Stimulated activated naive B cell treated with anti-CD40 and anti-IgM and Interleukin-4, amounts not matched to agents 10 μg/mL and 1 μg/mL and 100 μg/mL, for 72 hours (primary cell): ENCODE measurements around the gene TTC34.

Experiments
- ATAC-seq, 2 donors: fragments of 150-1000 bp; cut with Tn5 transposase; replicated peaks; 2 replicates each; pipeline ENCODE4 v1.10.0; 2021; ENCODE audit warnings: moderate library complexity in 1 of 2
- DNase-seq: peaks from one replicate; pipeline ENCODE4 v3.0.0; 2021
- H3K27ac Mint-ChIP-seq: one replicate; pipeline ENCODE4 v1.8.0; 2022; ENCODE audit warnings: mild to moderate bottlenecking, mixed read lengths
- H3K27me3 Mint-ChIP-seq, 2 donors: one replicate each; pipeline ENCODE4 v1.8.0; 2022; ENCODE audit warnings: mixed read lengths in 2 of 2
- H3K36me3 Mint-ChIP-seq, 2 donors: one replicate each; pipeline ENCODE4 v1.8.0; 2022; ENCODE audit warnings: mixed read lengths in 2 of 2, mild to moderate bottlenecking in 1 of 2
- H3K4me1 Mint-ChIP-seq, 2 donors: one replicate each; pipeline ENCODE4 v1.8.0; 2022; ENCODE audit warnings: mixed read lengths in 2 of 2, mild to moderate bottlenecking in 1 of 2
- H3K4me3 Mint-ChIP-seq, 2 donors: one replicate each; pipeline ENCODE4 v1.8.0; 2022; ENCODE audit warnings: mild to moderate bottlenecking in 2 of 2, mixed read lengths in 2 of 2, moderate library complexity in 1 of 2
- H3K9me3 Mint-ChIP-seq, 2 donors: one replicate each; pipeline ENCODE4 v1.8.0; 2022; ENCODE audit warnings: mixed read lengths in 2 of 2, mild to moderate bottlenecking in 1 of 2

Gene TTC34

DNA sequence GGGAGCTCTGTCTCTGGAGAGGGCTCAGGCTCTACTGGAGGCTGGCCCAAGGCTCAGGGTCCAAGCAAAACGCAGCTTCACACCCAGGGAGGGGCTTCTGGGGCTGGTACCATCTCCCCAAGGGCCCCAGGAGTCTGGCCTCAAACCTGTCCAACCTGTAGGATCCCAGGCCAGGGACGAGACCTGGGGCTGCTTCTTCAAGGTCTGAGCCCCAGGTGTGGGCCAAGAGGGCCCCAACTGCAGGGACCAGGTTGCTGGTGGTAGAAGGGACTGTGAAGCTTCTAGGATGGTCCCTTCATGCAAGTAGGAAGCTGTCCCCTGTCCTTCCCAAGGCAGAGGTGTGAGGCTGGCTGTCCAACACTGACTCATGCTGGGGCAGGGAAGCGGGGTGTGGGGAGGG, 160.9 kb downstream of the TTC34 start:
- Mint-ChIP-seq H3K9me3 (peaks cover 9% of the 10 kb centered on the region in 2 donors), H3K4me3 (no peak overlapping the region), H3K27ac (no peak overlapping the region), H3K4me1 (peaks cover 13 to 38% of the 10 kb centered on the region in 2 donors), H3K27me3 (no peaks in the 10 kb centered on the region), H3K36me3 (peaks cover 0 to 7% of the 10 kb centered on the region in 2 donors)
- no peak for ATAC-seq
- DNase-seq: no peak

DNA sequence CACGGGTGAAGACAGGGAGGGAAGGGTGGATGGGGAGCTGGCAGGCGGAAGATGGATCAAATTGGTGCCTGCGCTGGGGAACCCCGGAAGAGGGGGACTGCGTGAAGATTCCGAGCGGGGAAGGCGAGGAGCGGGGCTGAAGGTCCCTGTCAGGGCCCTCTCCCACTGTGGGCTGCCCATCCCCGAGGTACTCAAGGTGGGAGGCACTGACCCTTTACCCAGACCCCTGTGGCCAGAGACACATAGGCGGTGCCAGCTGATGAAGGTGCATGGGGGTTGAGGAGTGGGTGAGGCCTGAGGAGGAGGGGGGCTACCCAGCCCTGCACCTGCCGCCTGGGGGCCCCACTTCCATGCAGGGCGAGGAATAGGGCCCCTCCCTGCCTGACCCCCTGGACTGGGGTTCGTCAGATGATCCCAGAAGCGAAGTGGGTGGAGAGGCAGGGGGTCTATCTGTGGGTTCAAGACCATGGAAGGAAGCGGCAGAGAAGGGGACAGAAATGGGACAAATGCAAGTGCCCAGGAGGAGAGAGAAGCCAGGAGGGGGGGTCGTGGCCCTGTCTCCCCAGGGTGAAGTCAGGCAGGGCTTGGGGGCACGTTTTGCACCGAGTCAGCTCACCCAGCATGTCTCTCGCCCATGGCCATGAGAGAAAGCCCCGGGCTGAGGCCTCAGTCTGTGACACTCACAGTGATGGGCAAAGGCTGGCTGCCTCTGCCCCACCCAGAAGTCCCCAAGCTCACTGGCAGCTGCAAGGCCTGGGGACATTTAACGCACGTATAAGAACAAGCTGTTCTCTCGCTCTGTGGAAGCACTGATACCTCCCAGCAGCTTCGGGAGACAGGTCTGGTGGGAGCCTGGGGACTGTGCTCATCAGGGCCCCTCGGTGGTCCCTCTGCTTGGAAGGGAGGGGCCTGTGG, 161.6 kb downstream of the TTC34 start:
- Mint-ChIP-seq H3K9me3 (peaks cover 9% of the 10 kb centered on the region in 2 donors), H3K27ac (peak overlapping the region; percentile 51), H3K36me3 (peaks cover 0 to 7% of the 10 kb centered on the region in 2 donors), H3K4me3 (no peak overlapping the region), H3K4me1 (peaks cover 13 to 38% of the 10 kb centered on the region in 2 donors), H3K27me3 (no peaks in the 10 kb centered on the region)
- no peak for ATAC-seq
- DNase-seq: no peak

DNA sequence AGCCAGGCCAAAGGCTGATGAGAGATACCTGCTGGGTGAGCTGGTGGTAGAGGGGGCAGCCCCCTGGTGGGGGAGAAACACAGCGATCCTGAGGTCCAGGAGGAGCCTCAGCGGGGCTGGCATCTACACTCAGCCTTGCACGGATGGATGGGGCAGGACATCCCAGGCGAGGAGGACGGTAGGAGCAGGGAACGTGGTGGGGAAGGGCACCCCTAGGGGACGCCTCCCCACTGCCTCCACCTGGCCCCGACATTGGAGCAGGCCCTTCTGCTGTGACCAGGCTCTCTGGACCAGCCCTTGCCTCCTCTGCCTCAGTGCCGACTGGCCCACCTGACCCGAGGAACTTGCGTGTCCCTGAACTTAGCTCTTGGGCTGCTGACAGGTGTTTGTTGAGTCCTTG, 162.3 kb downstream of the TTC34 start:
- no peak overlapping the region for H3K27ac Mint-ChIP-seq
- ATAC-seq (no peak), DNase-seq (no peak)
- peaks cover 9% of the 10 kb centered on the region in 2 donors for H3K9me3 Mint-ChIP-seq
- H3K36me3 Mint-ChIP-seq: peaks cover 0 to 7% of the 10 kb centered on the region in 2 donors
- no peaks in the 10 kb centered on the region for H3K27me3 Mint-ChIP-seq
- peaks cover 13 to 38% of the 10 kb centered on the region in 2 donors for H3K4me1 Mint-ChIP-seq
- H3K4me3 Mint-ChIP-seq: no peak overlapping the region

DNA sequence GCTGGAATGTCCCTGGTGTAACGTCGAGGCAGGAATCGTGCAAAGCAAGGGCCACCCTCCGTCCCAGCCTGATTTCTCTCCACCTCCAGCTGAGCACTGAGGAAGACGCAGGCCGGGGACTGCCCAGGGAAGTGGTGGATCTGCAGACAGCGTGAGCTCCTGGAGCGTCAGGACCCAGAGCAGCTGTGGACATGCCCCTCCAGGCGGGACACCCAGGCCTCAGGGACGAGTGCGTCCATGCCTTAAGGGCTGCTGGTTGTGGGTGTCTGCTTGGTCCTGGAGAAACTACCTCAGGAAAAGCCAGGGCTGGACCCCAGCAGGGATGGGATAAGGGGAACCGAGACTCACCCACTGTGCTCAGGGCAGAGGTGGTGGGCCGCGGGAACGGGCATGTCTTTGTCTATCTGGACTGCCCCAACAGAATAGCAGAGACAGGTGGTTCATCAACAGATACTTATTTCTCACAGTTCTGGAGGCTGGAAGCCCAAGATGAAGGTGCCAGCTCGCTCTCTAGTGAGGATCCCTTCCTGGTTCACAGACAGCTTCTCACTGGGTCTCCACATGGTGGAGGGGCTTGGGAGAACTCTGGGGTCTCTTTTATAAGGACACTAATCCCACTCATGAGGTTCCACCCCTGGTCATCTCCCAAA, 162.9 kb downstream of the TTC34 start:
- peaks cover 9% of the 10 kb centered on the region in 2 donors for H3K9me3 Mint-ChIP-seq
- peaks cover 0 to 7% of the 10 kb centered on the region in 2 donors for H3K36me3 Mint-ChIP-seq
- ATAC-seq (no peak), DNase-seq (no peak)
- no peak overlapping the region for H3K4me3 Mint-ChIP-seq
- H3K4me1 Mint-ChIP-seq: peaks cover 11 to 34% of the 10 kb centered on the region in 2 donors
- peaks cover 0 to 1% of the 10 kb centered on the region in 2 donors for H3K27me3 Mint-ChIP-seq
- H3K27ac Mint-ChIP-seq: no peak overlapping the region

- no peak for DNase-seq
- ATAC-seq: no peak
- Mint-ChIP-seq H3K9me3 (peaks cover 9% of the 10 kb centered on the region in 2 donors), H3K27ac (peak overlapping the region; percentile 42), H3K4me3 (no peak overlapping the region), H3K36me3 (peaks cover 0 to 7% of the 10 kb centered on the region in 2 donors), H3K27me3 (peaks cover 2 to 9% of the 10 kb centered on the region in 2 donors), H3K4me1 (peaks cover 7 to 29% of the 10 kb centered on the region in 2 donors)
Observed at GRCh38 chr1:2637442-2638145, 163.9 kb downstream of the TTC34 start.

GRCh38 chr1:2636733-2637132, 164.8 kb downstream of the TTC34 start:
- peaks cover 9% of the 10 kb centered on the region in 2 donors for H3K9me3 Mint-ChIP-seq
- ATAC-seq (no peak), DNase-seq (no peak)
- H3K27me3 Mint-ChIP-seq: peaks cover 10 to 18% of the 10 kb centered on the region in 2 donors
- H3K4me1 Mint-ChIP-seq: peaks cover 2 to 21% of the 10 kb centered on the region in 2 donors
- H3K36me3 Mint-ChIP-seq: peaks cover 0 to 7% of the 10 kb centered on the region in 2 donors
- no peak overlapping the region for H3K27ac Mint-ChIP-seq
- no peak overlapping the region for H3K4me3 Mint-ChIP-seq

DNA sequence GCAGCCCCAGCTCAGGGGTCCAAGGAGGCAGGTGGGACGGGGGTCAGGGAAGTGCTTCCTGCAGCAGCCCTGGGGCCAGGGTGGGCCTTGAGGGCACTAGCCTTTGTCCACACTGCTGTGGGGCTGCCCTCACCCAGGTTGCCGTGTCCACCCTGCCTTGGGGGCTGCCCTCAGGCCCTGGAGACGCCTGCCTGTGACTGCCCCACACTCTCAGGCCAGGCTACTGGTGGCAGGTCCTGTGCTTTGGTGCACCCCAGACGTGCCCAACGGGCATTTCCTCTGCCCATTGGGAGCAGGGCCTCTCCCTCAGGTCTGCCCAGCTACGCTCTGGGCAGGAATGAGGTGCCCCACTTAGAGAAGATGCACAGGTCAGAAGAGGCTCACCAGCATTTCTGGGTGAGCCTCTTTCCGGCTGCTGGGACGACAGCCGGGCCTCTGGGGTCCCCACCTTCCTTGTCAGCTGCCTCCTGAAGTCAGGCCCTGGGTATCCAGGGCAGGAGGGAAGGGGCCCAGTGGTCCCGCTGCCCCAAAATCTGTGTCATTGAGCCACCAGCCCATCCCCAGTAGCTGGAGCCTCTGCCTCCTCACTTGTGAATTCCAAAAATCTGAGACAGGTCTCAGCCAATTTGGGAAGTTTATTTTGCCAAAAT, 166.0 kb downstream of the TTC34 start:
- Mint-ChIP-seq H3K4me1 (peaks cover 4 to 19% of the 10 kb centered on the region in 2 donors), H3K36me3 (peaks cover 0 to 7% of the 10 kb centered on the region in 2 donors), H3K4me3 (no peak overlapping the region), H3K27me3 (peaks cover 17 to 23% of the 10 kb centered on the region in 2 donors), H3K9me3 (peaks cover 9 to 12% of the 10 kb centered on the region in 2 donors), H3K27ac (peak overlapping the region; percentile 37)
- no peak for DNase-seq
- no peak for ATAC-seq

DNA sequence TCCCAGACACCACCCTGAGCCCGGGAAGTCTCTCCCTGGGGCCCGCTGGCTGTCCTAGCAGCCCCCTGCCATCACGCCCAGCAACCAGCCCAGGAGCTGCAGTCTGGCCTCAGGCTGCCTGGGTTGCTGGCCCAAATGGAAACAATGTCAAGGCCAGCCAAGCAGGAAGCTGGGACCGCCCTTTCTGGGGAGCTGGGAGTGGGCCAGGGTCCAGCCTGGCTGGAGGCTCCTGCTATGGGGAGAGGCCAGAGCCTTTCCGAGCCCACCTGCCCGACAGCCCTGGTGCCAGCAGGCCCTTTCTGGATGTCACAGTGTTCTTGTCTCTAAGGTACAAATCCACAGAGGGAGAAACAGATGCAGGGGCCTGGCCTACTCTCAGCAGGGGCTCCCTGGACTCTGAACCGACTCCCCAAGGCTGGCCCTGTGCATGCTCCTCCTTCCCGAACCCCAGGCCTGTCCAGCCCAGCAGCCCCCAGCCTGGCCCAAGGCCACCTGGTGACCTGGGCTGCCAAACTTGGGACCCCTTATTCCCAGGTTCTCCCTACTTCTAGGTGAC, 167.5 kb downstream of the TTC34 start:
- DNase-seq (no peak), ATAC-seq (no peak)
- peaks cover 0 to 7% of the 10 kb centered on the region in 2 donors for H3K36me3 Mint-ChIP-seq
- H3K9me3 Mint-ChIP-seq: peaks cover 9 to 12% of the 10 kb centered on the region in 2 donors
- peaks cover 4 to 9% of the 10 kb centered on the region in 2 donors for H3K4me1 Mint-ChIP-seq
- H3K27ac Mint-ChIP-seq: no peak overlapping the region
- peaks cover 28 to 33% of the 10 kb centered on the region in 2 donors for H3K27me3 Mint-ChIP-seq
- H3K4me3 Mint-ChIP-seq: no peak overlapping the region

DNA sequence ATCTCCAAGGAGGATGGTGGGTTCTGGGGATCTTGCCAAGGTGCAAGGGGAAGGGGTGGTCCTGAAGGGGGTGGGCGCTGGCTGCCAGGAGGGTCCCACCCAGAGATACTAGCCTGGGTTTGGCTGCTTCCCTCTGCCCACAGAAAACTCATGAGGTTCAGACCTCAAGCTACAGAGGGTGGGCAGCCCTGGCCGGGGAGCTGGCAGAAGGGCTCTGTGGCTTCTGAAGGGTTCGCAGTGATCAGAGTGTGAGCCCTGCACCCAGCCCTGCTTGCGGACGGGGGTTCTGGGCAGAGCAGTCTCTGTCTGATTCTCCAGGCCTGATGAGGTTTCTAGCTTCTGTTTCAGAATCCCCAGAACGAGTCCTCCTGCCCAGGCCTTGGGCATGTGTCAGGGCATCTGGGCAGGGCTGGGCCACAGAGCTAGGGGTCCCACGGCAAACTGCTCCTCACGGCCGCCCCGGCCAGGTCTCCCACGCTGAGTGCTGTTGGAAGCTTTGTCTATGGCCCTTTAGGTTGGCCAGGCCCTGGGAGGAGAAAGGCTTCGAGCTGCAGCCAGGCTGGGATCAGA, 168.0 kb downstream of the TTC34 start:
- ATAC-seq (no peak), DNase-seq (no peak)
- peaks cover 4% of the 10 kb centered on the region in 2 donors for H3K4me1 Mint-ChIP-seq
- peaks cover 28 to 35% of the 10 kb centered on the region in 2 donors for H3K27me3 Mint-ChIP-seq
- H3K27ac Mint-ChIP-seq: no peak overlapping the region
- peaks cover 0 to 7% of the 10 kb centered on the region in 2 donors for H3K36me3 Mint-ChIP-seq
- no peak overlapping the region for H3K4me3 Mint-ChIP-seq
- peaks cover 9 to 12% of the 10 kb centered on the region in 2 donors for H3K9me3 Mint-ChIP-seq

DNA sequence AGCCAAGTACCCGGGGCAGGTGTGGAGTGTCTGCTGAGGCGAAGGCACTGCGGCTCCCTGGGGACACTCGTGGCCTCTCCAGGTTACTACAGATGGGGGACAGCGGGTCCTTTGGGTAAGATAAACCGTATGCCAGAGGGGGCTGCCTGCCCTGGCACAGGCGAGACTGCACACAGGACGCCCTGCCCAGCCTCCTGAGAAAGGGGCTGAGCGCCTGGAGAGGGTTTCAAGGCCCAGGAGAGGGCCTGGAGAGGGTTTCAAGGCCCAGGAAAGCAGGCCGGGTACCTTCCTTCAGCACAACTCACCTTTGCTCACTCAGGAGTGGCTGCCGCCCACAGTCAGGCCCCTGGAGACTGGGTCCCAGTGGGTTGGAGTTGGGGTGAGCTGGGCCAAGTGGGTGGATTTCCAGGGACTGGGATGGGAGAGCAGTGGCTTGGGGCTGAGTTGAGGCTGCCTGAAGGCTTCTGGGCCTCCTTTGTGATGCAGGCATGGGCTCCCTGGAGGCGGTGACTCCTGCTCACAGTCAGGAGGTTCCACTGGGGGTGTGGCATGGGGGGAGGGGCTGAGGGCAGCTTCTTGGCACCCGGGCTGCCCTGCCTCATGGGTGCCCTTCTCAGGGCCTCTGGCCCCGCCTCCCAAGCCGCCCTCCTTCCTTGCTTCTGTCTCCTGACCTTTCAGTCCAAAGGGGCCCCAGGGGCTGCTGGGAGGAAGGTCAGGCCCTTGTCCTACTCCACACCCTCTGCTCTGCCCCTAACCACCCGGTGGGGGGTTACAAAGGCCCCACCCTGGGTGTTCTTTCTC, 168.7 kb downstream of the TTC34 start, which contains the start of gene MMEL1:
MMEL1 (minus strand) TSS at position 456 of the 801 bp plus-strand sequence. CDS start 3,532 bp downstream, outside the sequence.
- Mint-ChIP-seq H3K4me3 (no peak within 1 kb of the TSS), H3K36me3 (peaks cover 0 to 7% of the 10 kb centered on the region in 2 donors), H3K9me3 (peaks cover 9 to 12% of the 10 kb centered on the region in 2 donors), H3K27me3 (peaks cover 28 to 42% of the 10 kb centered on the region in 2 donors), H3K27ac (peak within 1 kb of the TSS; percentile 65), H3K4me1 (peaks cover 0 to 4% of the 10 kb centered on the region in 2 donors)
- DNase-seq: no peak
- no peak for ATAC-seq

DNA sequence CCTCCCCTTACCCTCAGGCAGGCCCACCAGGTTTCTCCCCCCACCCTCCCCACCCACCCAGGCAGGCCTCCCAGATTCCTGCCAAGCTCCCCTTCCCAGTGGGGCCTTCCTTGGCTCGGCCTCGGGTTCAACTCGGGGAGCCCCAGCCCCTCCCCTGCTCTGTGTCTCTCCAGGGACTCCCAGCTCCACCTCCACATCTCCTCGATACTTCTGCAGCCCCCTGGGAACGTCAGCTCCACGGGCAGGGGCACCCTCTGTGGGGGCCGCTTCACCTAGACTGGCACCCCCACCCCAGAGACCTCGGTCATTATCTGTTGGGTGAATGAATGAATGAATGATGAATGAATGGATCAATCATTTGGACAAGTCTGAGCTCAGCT, 169.5 kb downstream of the TTC34 start:
- H3K9me3 Mint-ChIP-seq: peaks cover 5 to 12% of the 10 kb centered on the region in 2 donors
- DNase-seq: no peak

GRCh38 chr1:2631136-2632050, 170.1 kb downstream of the TTC34 start:
- DNase-seq: no peak
- no peaks in the 10 kb centered on the region for H3K36me3 Mint-ChIP-seq
- H3K27me3 Mint-ChIP-seq: peaks cover 41 to 56% of the 10 kb centered on the region in 2 donors
- no peak for ATAC-seq
- H3K4me1 Mint-ChIP-seq: peaks cover 0 to 4% of the 10 kb centered on the region in 2 donors
- H3K4me3 Mint-ChIP-seq: no peak overlapping the region
- H3K9me3 Mint-ChIP-seq: peaks cover 0 to 7% of the 10 kb centered on the region in 2 donors
- H3K27ac Mint-ChIP-seq: no peak overlapping the region

More for the DNA sequence above, 169.5 kb downstream of the TTC34 start:
- Mint-ChIP-seq H3K27me3 (peaks cover 35 to 49% of the 10 kb centered on the region in 2 donors), H3K4me1 (peaks cover 0 to 4% of the 10 kb centered on the region in 2 donors), H3K36me3 (peaks cover 0 to 5% of the 10 kb centered on the region in 2 donors), H3K27ac (peak overlapping the region; percentile 65), H3K4me3 (no peak overlapping the region)
- ATAC-seq: no peak
